K562 (cell line): ENCODE data around the gene ZNF77. TPM values are rescaled to one million over a fixed set of nuclear protein-coding genes. Genes with fewer than 3 reads are reported as not detected.

Source experiments
- ASH1L ChIP-seq: fragments of 450-650 bp; IDR thresholded peaks from 2 replicates; pipeline ENCODE4 v1.6.1; 2018; ENCODE audit warnings: borderline replicate concordance, mild to moderate bottlenecking, low read depth; ENCODE audit not compliant: partially characterized antibody
- HINFP ChIP-seq: fragments of 450-650 bp; conservative IDR thresholded peaks from 2 replicates; pipeline ENCODE4 v1.6.1; 2016; ENCODE audit warnings: missing genetic modification characterization, low read depth, mild to moderate bottlenecking, control low read depth, missing compliant biosample characterization
- IFI16 ChIP-seq: fragments of 250-450 bp; sonication (Bioruptor Pico); IDR thresholded peaks from 2 replicates; pipeline ENCODE4 v2.1.2; 2022; ENCODE audit warnings: mild to moderate bottlenecking, inconsistent platforms
- NFYB ChIP-seq: IDR thresholded peaks from 2 replicates; pipeline ENCODE4 v1.6.1; 2011; ENCODE audit warnings: mild to moderate bottlenecking, moderate library complexity; ENCODE audit not compliant: insufficient read length; ENCODE audit errors: extremely low read depth
- RFX1 ChIP-seq: fragments of 450-650 bp; IDR thresholded peaks from 2 replicates; pipeline ENCODE4 v1.6.1; 2016; ENCODE audit warnings: mild to moderate bottlenecking, moderate library complexity
- SAFB2 ChIP-seq: fragments of 200-400 bp; formaldehyde crosslinking; IDR thresholded peaks from 2 replicates; pipeline ENCODE4 v1.6.1; 2018; ENCODE audit warnings: borderline replicate concordance, low read length, low read depth, moderate library complexity; ENCODE audit not compliant: severe bottlenecking
- SMAD2 ChIP-seq: fragments of 150-350 bp; IDR thresholded peaks from 2 replicates; pipeline ENCODE4 v1.6.1; 2014; ENCODE audit warnings: low read depth, mild to moderate bottlenecking, low read length
- SP1 ChIP-seq: sonication (generic); formaldehyde crosslinking; IDR thresholded peaks from 2 replicates; pipeline ENCODE4 v1.8.1; 2022; ENCODE audit warnings: mild to moderate bottlenecking, missing genetic modification reagents
- USF2 ChIP-seq: sonication (generic); formaldehyde crosslinking; IDR thresholded peaks from 2 replicates; pipeline ENCODE4 v1.5.0; 2020; ENCODE audit warnings: missing genetic modification reagents
- ZBTB33 ChIP-seq: sonication (generic); formaldehyde crosslinking; IDR thresholded peaks from 2 replicates; pipeline ENCODE4 v1.8.1; 2023; ENCODE audit warnings: mild to moderate bottlenecking, missing genetic modification reagents
- ZNF133 ChIP-seq: fragments of 250-450 bp; sonication (Bioruptor Pico); IDR thresholded peaks from 2 replicates; pipeline ENCODE4 v1.4.0; 2020; ENCODE audit warnings: mild to moderate bottlenecking
- ZNF274 ChIP-seq: IDR thresholded peaks from 2 replicates; pipeline ENCODE4 v1.6.1; 2011; ENCODE audit warnings: low read depth, mild to moderate bottlenecking, low read length, moderate library complexity, borderline replicate concordance
- ZNF75A ChIP-seq: fragments of 450-650 bp; formaldehyde crosslinking; IDR thresholded peaks from 2 replicates; pipeline ENCODE4 v1.4.0; 2020; ENCODE audit warnings: mild to moderate bottlenecking
- polyA plus RNA-seq, 8 experiments: library from polyadenylated mRNA; depleted of rRNA in 4 of 8; stranded (reverse) in 5 of 8; unstranded in 3 of 8; fragments of >200 nt; fragmentation: Nextera tagmentation in 2 of 8; fragmentation: Illumina TruSeq in 1 of 8; extraction: Ambion mirVana in 2 of 8; extraction: Trizol in 1 of 8; gene quantifications; 2 replicates each; pipeline versions ENCODE4 v1.2.1 to v1.2.3, GENCODE V29; 2011 to 2014; ENCODE audit warnings: inconsistent platforms in 1 of 8, missing spikeins in 1 of 8
- total RNA-seq, 7 experiments: library from RNA; depleted of rRNA in 6 of 7; stranded (reverse); fragments of >200 nt in 6 of 7; fragmentation: Illumina TruSeq in 2 of 7; extraction: Trizol in 2 of 7; gene quantifications; 2 replicates each; pipeline versions ENCODE4 v1.2.1 to v1.2.3, GENCODE V29; 2011 to 2021; ENCODE audit warnings: low replicate concordance in 1 of 7
- TF ChIP-seq, protein P1 (sequence below), 2 experiments: fragments of 150-350 bp in 1 of 2; IDR thresholded peaks; 2 replicates each; pipeline ENCODE4 v1.6.1; 2012 to 2016; ENCODE audit warnings: low read depth in 2 of 2, low read length in 2 of 2, mild to moderate bottlenecking in 1 of 2, moderate library complexity in 1 of 2
- TF ChIP-seq, protein P2 (sequence below), 2 experiments: fragments of 450-650 bp; IDR thresholded peaks; 2 replicates each; pipeline ENCODE4 v1.6.1; 2016
- TF ChIP-seq, protein P3 (sequence below): sonication (generic); IDR thresholded peaks from 2 replicates; pipeline ENCODE4 v1.6.1; 2016

Gene ZNF77
- total and polyA plus RNA-seq, 9 of the 15 experiments (the other 6 are each of a cell fraction or from before 2014, with no cell fraction given): 4.3 to 14.5 (median 7.7) TPM

- TF ChIP-seq HINFP (tag): no peak
- no peak for TF ChIP-seq ZNF274
- no peak for TF ChIP-seq SAFB2
- no peak for TF ChIP-seq RFX1
- TF ChIP-seq SMAD2: no peak
- TF ChIP-seq NFYB: peak; percentile 65
- no peak for TF ChIP-seq ZNF133 (CRISPR knock-in tag)
- peak; percentile 91 for TF ChIP-seq USF2
- TF ChIP-seq IFI16 (CRISPR knock-in tag): no peak
- TF ChIP-seq, protein P1, sequence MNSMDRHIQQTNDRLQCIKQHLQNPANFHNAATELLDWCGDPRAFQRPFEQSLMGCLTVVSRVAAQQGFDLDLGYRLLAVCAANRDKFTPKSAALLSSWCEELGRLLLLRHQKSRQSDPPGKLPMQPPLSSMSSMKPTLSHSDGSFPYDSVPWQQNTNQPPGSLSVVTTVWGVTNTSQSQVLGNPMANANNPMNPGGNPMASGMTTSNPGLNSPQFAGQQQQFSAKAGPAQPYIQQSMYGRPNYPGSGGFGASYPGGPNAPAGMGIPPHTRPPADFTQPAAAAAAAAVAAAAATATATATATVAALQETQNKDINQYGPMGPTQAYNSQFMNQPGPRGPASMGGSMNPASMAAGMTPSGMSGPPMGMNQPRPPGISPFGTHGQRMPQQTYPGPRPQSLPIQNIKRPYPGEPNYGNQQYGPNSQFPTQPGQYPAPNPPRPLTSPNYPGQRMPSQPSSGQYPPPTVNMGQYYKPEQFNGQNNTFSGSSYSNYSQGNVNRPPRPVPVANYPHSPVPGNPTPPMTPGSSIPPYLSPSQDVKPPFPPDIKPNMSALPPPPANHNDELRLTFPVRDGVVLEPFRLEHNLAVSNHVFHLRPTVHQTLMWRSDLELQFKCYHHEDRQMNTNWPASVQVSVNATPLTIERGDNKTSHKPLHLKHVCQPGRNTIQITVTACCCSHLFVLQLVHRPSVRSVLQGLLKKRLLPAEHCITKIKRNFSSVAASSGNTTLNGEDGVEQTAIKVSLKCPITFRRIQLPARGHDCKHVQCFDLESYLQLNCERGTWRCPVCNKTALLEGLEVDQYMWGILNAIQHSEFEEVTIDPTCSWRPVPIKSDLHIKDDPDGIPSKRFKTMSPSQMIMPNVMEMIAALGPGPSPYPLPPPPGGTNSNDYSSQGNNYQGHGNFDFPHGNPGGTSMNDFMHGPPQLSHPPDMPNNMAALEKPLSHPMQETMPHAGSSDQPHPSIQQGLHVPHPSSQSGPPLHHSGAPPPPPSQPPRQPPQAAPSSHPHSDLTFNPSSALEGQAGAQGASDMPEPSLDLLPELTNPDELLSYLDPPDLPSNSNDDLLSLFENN (IDR thresholded peaks at IDR 0.05; ENCODE audit: low read depth in 2 of 2, low read length in 2 of 2): no peak
- TF ChIP-seq ASH1L: peak; percentile 79
- TF ChIP-seq SP1 (CRISPR knock-in tag): peak; percentile 86
- TF ChIP-seq, protein P2, sequence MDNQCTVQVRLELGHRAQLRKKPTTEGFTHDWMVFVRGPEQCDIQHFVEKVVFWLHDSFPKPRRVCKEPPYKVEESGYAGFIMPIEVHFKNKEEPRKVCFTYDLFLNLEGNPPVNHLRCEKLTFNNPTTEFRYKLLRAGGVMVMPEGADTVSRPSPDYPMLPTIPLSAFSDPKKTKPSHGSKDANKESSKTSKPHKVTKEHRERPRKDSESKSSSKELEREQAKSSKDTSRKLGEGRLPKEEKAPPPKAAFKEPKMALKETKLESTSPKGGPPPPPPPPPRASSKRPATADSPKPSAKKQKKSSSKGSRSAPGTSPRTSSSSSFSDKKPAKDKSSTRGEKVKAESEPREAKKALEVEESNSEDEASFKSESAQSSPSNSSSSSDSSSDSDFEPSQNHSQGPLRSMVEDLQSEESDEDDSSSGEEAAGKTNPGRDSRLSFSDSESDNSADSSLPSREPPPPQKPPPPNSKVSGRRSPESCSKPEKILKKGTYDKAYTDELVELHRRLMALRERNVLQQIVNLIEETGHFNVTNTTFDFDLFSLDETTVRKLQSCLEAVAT (IDR thresholded peaks at IDR 0.05): no peak
- no peak for TF ChIP-seq ZNF75A (CRISPR knock-in tag)
- TF ChIP-seq, protein P3, sequence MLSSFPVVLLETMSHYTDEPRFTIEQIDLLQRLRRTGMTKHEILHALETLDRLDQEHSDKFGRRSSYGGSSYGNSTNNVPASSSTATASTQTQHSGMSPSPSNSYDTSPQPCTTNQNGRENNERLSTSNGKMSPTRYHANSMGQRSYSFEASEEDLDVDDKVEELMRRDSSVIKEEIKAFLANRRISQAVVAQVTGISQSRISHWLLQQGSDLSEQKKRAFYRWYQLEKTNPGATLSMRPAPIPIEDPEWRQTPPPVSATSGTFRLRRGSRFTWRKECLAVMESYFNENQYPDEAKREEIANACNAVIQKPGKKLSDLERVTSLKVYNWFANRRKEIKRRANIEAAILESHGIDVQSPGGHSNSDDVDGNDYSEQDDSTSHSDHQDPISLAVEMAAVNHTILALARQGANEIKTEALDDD: no peak
- no peak for TF ChIP-seq ZBTB33 (CRISPR knock-in tag)
Observed at GRCh38 chr19:2977001-2977745, 32.4 kb upstream of the ZNF77 start, which contains the start of gene TLE6 (continued).
